ENCODE data around the gene TAF6L. TPM values are rescaled to one million over a fixed set of nuclear protein-coding genes. Genes with fewer than 3 reads are reported as not detected.

The TAF6L gene, protein sequence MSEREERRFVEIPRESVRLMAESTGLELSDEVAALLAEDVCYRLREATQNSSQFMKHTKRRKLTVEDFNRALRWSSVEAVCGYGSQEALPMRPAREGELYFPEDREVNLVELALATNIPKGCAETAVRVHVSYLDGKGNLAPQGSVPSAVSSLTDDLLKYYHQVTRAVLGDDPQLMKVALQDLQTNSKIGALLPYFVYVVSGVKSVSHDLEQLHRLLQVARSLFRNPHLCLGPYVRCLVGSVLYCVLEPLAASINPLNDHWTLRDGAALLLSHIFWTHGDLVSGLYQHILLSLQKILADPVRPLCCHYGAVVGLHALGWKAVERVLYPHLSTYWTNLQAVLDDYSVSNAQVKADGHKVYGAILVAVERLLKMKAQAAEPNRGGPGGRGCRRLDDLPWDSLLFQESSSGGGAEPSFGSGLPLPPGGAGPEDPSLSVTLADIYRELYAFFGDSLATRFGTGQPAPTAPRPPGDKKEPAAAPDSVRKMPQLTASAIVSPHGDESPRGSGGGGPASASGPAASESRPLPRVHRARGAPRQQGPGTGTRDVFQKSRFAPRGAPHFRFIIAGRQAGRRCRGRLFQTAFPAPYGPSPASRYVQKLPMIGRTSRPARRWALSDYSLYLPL
- total RNA-seq: 16.0 TPM

GRCh38 chr11:62771144-62772021 lies at the start of gene TAF6L:
TSS of gene TAF6L (plus strand) at chr11:62771396. CDS start at chr11:62775784, 4,388 bp downstream.

DNA sequence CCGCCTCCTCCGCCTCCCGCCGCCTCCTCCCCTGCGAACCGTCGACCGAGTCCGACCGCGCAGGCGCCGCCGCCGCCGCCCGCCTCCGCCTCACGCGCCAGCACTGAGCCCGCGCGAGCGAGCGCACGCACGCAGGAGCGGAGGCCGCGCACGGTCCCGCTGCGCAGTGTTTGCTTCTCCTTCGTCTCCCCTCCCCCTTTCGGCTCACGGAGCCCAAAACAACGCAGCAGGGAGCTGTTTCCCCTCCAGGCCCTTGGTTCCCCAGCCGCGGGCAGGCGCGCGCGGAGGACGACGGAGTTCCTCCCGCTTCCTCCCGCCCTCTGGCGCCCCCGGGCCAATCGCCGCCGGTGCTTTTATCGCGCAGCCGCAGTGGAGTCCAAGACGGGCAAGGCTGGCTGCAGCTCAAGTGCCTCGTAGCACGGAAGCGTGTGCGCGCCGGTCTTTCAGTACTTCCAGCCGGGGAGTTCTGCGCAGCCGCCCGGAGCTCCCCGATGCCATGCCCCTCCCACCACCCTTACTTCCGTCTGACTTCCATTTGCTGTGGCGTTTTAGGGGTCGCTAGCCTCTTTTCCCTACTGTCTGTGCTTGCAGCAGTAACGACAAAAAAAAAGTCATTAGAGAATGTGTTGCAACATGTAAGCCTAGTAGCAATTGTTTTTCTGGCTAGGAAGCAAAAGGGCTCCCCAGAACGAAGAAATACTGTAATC lies 43.9 kb upstream of the TAF6L start, which contains the start of gene HNRNPUL2:
Gene HNRNPUL2, minus strand, starts transcription at position 293 of the 707 bp plus-strand sequence. CDS start 301 bp downstream, outside the sequence.

GRCh38 chr11:62728171-62728988 lies 42.8 kb upstream of the TAF6L start, which contains the start of gene TTC9C:
TSS of gene TTC9C (plus strand) at chr11:62728486. CDS start at chr11:62728849, 363 bp downstream.

GRCh38 chr11:62753736-62754603 lies 17.2 kb upstream of the TAF6L start, which contains the start of gene ZBTB3:
TSS of gene ZBTB3 (minus strand) at chr11:62754160. CDS start at chr11:62753664, 496 bp downstream.

GRCh38 chr11:62787005-62787759 lies 16.0 kb downstream of the TAF6L start, which contains the start of gene TMEM179B:
TSS of gene TMEM179B (plus strand) at chr11:62787402. CDS start at chr11:62787432, 30 bp downstream.

GRCh38 chr11:62791501-62792201 lies 20.5 kb downstream of the TAF6L start, which contains the start of gene TMEM223:
TSS of gene TMEM223 (minus strand) at chr11:62792006. CDS start at chr11:62791994, 12 bp downstream.

DNA sequence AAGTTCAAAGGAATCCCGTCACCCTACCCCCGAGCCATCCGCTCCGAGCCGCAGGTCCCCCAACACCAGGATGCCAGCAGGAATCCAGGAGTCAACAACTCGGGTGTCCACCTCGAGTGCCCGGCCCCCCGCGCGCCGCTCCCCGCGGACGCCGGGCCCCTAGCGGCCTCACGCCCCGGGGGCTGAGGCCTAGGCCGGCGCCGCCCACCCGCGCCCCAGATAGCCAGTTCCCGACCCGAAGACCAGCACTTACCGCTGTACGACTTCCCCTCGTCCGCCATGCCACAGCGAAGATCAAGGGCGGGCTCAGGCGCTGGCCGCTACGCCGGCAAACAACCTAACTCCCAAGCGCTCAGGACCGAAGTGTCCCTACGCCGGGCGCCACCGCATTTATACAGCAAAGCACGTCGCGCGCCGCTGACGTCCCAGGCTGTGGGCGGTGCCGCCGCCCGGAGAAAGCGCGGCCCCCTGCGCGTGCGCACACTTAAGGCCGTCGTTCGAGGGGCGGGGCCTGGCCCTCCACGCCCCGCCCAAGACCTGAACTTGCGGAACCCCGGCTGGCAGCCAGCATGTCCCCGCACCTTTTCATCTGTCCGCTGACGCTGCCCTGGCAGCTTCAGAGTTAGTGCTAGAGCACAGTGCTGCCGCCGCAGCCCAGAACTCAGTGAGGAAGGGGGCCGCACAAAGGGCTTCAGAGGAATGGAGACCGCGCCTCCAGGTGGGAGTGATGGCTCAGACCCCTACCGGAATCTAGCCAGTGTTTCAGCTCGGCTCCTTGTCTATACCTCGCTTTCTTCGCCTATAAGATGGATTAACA lies 34.1 kb downstream of the TAF6L start, which contains the start of gene NXF1:
Gene NXF1, minus strand, starts transcription at position 365 of the 817 bp plus-strand sequence. Its CDS starts 84 bp downstream, at position 281.

DNA sequence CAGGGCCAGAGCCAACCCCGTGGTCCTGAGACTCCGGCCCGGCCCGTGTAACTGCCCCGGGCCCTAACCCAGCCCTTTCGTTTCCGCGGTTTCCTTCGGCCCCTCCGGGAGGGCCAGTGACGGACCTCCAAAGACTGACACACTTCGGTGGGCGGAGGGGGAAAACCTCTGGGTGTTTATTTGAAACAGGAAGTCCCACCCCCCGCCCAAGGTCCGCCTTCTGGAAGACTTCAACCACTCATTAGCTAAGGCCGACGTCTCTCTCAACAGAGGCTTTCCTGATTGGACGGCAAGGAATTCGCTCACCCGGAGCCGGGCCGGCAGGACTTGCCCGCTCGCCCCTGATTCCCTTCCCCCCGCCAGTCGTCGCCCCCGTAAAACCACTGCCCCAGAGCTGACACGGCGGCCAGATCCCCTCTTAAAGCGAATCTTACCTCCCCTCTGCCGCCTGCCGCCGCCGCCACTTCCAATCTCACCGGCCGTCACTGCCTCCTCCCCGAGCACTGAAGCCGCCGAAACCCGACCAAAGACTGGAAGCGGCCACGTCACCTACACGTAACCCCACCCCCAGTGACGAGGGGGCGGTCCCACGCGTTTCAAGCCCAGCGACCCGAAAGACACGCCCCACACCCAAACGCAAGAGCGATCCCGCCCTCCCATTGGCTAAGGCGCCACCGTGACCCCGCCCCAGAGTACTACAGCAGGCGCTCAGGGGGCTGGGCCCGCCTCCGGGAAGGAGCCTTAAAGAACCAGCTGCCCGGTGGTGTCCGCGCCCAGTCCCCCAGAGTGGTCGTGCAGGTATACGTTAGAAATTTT lies 60.5 kb downstream of the TAF6L start, which contains the start of gene STX5:
Gene STX5, minus strand, starts transcription at position 532 of the 816 bp plus-strand sequence. CDS start 808 bp downstream, outside the sequence.

GRCh38 chr11:62832336-62833234 lies 61.4 kb downstream of the TAF6L start, which contains the start of gene TEX54:
TSS of gene TEX54 (minus strand) at chr11:62832841.

Small RNAs within 50 kb of the gene (small RNA-seq; reads per million reads assigned to genes)
- gene MIR6514 (ENCODE audit: low replicate concordance) (0.21 reads per million), gene RNU6-118P (ENCODE audit: low replicate concordance) (not detected)

Other genes starting within 250 kb of the TAF6L start
- 13.5 TPM for gene AHNAK, start 224.6 kb upstream of the TAF6L start, total RNA-seq
- 1,400 TPM for gene EEF1G, start 197.5 kb upstream of the TAF6L start, total RNA-seq
- 7.5 TPM for gene TUT1, start 179.9 kb upstream of the TAF6L start, total RNA-seq
- 139 TPM for gene MTA2, start 169.5 kb upstream of the TAF6L start, total RNA-seq
- gene EML3, start 158.6 kb upstream of the TAF6L start, total RNA-seq: 5.9 TPM
- 0.94 TPM for gene ROM1, start 158.1 kb upstream of the TAF6L start, total RNA-seq
- 22.5 TPM for gene B3GAT3, start 149.4 kb upstream of the TAF6L start, total RNA-seq
- 64.8 TPM for gene GANAB, start 124.8 kb upstream of the TAF6L start, total RNA-seq
- 16.3 TPM for gene INTS5, start 118.1 kb upstream of the TAF6L start, total RNA-seq
- 19.7 TPM for gene C11orf98, start 106.2 kb upstream of the TAF6L start, total RNA-seq
- gene CSKMT, start 106.1 kb upstream of the TAF6L start, total RNA-seq: 8.8 TPM
- gene UQCC3, start 99.7 kb upstream of the TAF6L start, total RNA-seq: 4.1 TPM
- 5.6 TPM for gene LBHD1, start 99.1 kb upstream of the TAF6L start, total RNA-seq
- gene UBXN1, start 92.3 kb upstream of the TAF6L start, total RNA-seq: 85.1 TPM
- 0.31 TPM for gene LRRN4CL, start 81.9 kb upstream of the TAF6L start, total RNA-seq
- gene BSCL2, start 64.0 kb upstream of the TAF6L start, total RNA-seq: 102 TPM
- 28.8 TPM for gene GNG3, start 63.7 kb upstream of the TAF6L start, total RNA-seq
- gene HNRNPUL2, start 43.9 kb upstream of the TAF6L start, total RNA-seq: 30.0 TPM
- gene TTC9C, start 42.9 kb upstream of the TAF6L start, total RNA-seq: 28.2 TPM
- gene ZBTB3, start 17.2 kb upstream of the TAF6L start, total RNA-seq: 13.8 TPM
- 60.1 TPM for gene POLR2G, start 9.8 kb upstream of the TAF6L start, total RNA-seq
- 22.8 TPM for gene TMEM179B, start 16.0 kb downstream of the TAF6L start, total RNA-seq
- 15.7 TPM for gene TMEM223, start 20.6 kb downstream of the TAF6L start, total RNA-seq
- 33.2 TPM for gene NXF1, start 34.0 kb downstream of the TAF6L start, total RNA-seq
- 40.1 TPM for gene STX5, start 60.7 kb downstream of the TAF6L start, total RNA-seq
- gene TEX54, start 61.4 kb downstream of the TAF6L start, total RNA-seq: not detected
- 45.7 TPM for gene WDR74, start 68.2 kb downstream of the TAF6L start, total RNA-seq
- gene SLC3A2, start 109.5 kb downstream of the TAF6L start, total RNA-seq: 76.7 TPM
- 12.8 TPM for gene CHRM1, start 150.0 kb downstream of the TAF6L start, total RNA-seq
- 1.3 TPM for gene SLC22A6, start 213.6 kb downstream of the TAF6L start, total RNA-seq
- gene SLC22A8, start 244.4 kb downstream of the TAF6L start, total RNA-seq: not detected